Stimulated activated naive B cell treated with anti-CD40 and anti-IgM and Interleukin-4, amounts not matched to agents 10 μg/mL and 1 μg/mL and 100 μg/mL, for 72 hours (primary cell): Measurements from ENCODE around the gene MYOD1.
A peak's percentile ranks its signal among the peaks of the same experiment; 100 is the strongest.

ENCODE experiments used
- ATAC-seq, 2 donors: fragments of 150-1000 bp; cut with Tn5 transposase; replicated peaks; 2 replicates each; pipeline ENCODE4 v1.10.0; 2021; ENCODE audit warnings: moderate library complexity in 1 of 2
- DNase-seq: peaks from one replicate; pipeline ENCODE4 v3.0.0; 2021
- H3K27ac Mint-ChIP-seq: one replicate; pipeline ENCODE4 v1.8.0; 2022; ENCODE audit warnings: mild to moderate bottlenecking, mixed read lengths
- H3K27me3 Mint-ChIP-seq, 2 donors: one replicate each; pipeline ENCODE4 v1.8.0; 2022; ENCODE audit warnings: mixed read lengths in 2 of 2
- H3K36me3 Mint-ChIP-seq, 2 donors: one replicate each; pipeline ENCODE4 v1.8.0; 2022; ENCODE audit warnings: mixed read lengths in 2 of 2, mild to moderate bottlenecking in 1 of 2
- H3K4me1 Mint-ChIP-seq, 2 donors: one replicate each; pipeline ENCODE4 v1.8.0; 2022; ENCODE audit warnings: mixed read lengths in 2 of 2, mild to moderate bottlenecking in 1 of 2
- H3K4me3 Mint-ChIP-seq, 2 donors: one replicate each; pipeline ENCODE4 v1.8.0; 2022; ENCODE audit warnings: mild to moderate bottlenecking in 2 of 2, mixed read lengths in 2 of 2, moderate library complexity in 1 of 2
- H3K9me3 Mint-ChIP-seq, 2 donors: one replicate each; pipeline ENCODE4 v1.8.0; 2022; ENCODE audit warnings: mixed read lengths in 2 of 2, mild to moderate bottlenecking in 1 of 2

The MYOD1 gene

DNA sequence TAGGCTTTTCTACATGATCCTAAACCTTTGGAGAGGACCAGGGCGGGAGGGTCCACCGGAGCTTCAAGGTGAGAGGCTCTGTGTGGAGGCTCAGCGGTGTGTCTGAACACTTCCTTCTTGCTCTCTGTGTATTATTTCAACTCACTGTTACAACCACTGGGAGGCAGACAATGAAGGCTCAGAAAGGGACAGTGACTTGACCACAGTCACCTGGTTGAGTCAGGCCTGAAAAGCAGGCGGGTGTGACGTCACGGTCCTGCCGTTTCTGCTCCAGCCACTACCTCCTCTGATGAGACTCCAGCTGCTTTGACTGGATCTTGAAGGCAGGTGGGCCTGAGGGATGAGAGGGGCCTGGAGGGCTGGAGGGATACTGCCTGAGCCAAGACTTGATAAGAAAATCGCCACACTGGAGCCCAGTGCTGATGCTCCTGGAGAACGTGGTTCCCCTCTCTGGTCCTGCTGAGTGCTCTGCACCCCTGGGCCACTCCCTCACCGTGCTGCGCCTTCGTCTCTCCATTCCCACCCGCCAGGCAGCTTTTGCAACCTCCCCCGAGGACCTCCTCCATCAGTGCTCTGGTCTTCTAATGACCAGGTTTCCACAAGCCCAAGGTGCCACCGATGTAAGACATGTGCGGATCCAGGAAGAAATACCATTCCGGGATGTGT is 43.1 kb downstream of the MYOD1 start:
- no peaks in the 10 kb centered on the region for H3K4me1 Mint-ChIP-seq
- H3K27ac Mint-ChIP-seq = no peak overlapping the region
- no peaks in the 10 kb centered on the region for H3K9me3 Mint-ChIP-seq
- peaks cover 7 to 18% of the 10 kb centered on the region in 2 donors for H3K27me3 Mint-ChIP-seq
- no peak for DNase-seq
- no peak overlapping the region for H3K4me3 Mint-ChIP-seq
- peak; percentile 30 to 32 for ATAC-seq
- no peaks in the 10 kb centered on the region for H3K36me3 Mint-ChIP-seq

DNA sequence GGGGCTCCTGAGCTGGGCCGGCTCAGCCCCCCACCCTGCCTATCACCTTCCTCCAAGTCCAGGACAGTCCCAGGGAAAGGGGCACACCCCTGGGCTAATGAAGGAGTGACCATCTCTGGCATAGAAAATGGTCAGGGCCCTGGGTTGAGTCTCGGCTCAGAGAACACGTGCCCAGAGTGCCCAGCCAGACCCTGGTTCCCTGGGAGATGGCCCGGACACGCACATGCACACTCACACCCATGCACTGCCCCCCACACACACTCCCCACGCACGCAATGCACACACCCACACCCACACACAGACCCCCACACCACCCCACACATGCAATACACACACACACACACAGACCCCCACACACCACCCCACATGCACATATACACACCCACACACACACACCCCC is 43.9 kb downstream of the MYOD1 start:
- ATAC-seq (no peak), DNase-seq (no peak)
- H3K4me3 Mint-ChIP-seq = no peak overlapping the region
- no peaks in the 10 kb centered on the region for H3K36me3 Mint-ChIP-seq
- no peaks in the 10 kb centered on the region for H3K4me1 Mint-ChIP-seq
- H3K9me3 Mint-ChIP-seq = no peaks in the 10 kb centered on the region
- no peak overlapping the region for H3K27ac Mint-ChIP-seq
- H3K27me3 Mint-ChIP-seq = peaks cover 7 to 18% of the 10 kb centered on the region in 2 donors

DNA sequence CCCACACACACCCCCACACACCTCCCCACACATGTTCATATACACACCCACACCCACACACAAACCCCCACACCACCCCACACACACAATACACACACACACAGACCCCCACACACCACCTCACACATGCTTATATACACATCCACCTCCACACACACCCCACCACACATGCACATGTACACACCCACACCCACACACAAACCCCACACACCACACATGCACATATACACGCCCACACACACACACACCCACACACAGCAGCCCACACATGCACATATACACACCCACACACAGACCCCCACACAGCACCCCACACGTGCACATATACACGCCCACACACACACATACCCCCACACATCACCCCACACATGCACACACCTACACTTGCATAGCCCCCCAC is 44.3 kb downstream of the MYOD1 start:
- no peak overlapping the region for H3K4me3 Mint-ChIP-seq
- ATAC-seq = no peak
- DNase-seq = no peak
- H3K36me3 Mint-ChIP-seq = no peaks in the 10 kb centered on the region
- H3K27ac Mint-ChIP-seq = no peak overlapping the region
- H3K4me1 Mint-ChIP-seq = no peaks in the 10 kb centered on the region
- peaks cover 7 to 18% of the 10 kb centered on the region in 2 donors for H3K27me3 Mint-ChIP-seq
- no peaks in the 10 kb centered on the region for H3K9me3 Mint-ChIP-seq

DNA sequence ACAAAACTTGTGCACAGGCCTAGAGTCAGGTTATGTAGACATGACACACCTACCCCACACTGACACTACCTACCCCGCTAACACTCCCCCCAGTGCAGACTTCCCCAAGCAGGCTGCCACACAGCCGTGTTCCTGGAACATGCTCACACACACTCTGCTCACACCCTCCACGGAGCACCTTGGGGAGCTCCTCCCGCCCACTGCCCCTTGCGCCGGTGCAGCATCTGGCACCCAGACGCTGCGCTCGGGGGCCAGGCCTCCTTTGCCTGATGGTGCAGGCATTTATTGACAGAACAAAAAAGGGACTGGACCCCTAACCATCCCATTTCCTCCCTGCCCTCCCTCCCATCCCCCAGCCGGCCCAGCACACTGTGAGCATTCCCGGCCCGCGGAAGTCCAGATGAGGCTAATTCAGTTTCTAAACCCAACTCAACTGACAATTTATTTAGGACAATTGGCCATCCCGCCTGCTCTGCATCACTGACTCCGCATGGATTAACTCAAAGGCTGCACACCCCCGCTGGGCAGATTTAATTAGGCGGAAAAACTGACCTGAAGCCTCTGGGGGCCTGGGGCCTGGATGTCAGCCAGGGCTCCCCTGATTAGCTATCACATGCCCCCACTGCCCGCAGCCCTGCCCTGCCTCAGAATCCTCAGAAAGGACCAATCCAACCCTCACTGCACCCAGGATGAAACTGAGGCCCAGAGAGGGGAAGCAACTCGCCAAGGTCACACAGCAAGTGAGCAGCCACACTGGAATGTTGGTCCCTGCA is 45.3 kb downstream of the MYOD1 start:
- ATAC-seq (no peak), DNase-seq (no peak)
- no peaks in the 10 kb centered on the region for H3K9me3 Mint-ChIP-seq
- no peaks in the 10 kb centered on the region for H3K4me1 Mint-ChIP-seq
- no peak overlapping the region for H3K27ac Mint-ChIP-seq
- H3K27me3 Mint-ChIP-seq = peaks cover 7 to 18% of the 10 kb centered on the region in 2 donors
- H3K36me3 Mint-ChIP-seq = no peaks in the 10 kb centered on the region
- H3K4me3 Mint-ChIP-seq = no peak overlapping the region

DNA sequence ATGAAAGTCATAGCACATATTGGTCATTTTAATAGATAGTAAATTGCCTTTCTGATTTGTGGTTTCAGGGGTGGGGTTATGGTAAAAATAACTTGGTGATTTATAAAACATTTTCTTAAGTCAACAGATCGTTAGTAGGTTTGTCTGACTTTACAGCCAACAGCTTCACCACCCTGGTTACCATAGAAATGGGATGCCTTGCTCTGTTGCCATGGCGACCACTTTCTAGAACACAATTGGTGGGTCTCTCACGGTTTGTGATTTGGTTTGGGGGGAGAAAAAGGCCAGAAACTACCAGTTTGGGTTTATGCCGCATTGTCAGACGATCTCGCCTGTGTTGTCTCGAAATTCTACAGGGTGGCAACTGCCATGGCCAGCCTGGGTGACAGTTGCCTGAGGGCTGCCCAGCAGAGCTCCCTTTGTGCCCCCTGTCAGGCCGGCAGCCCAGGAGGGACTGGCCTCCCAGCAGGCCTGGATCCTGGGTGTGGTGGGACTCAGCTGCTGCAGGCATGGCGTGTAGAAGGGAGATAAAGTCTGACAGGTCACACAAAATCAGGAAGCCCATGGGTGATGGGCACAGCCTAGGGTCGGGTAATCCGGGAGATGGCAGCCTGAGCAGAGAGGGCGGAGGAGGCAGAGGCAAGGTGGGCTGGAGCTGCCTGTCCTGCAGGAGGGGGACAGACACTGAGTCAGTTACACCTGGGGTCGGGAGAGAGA is 46.1 kb downstream of the MYOD1 start:
- Mint-ChIP-seq H3K4me1 (no peaks in the 10 kb centered on the region), H3K4me3 (no peak overlapping the region), H3K27ac (no peak overlapping the region), H3K36me3 (no peaks in the 10 kb centered on the region), H3K27me3 (peaks cover 7 to 18% of the 10 kb centered on the region in 2 donors), H3K9me3 (no peaks in the 10 kb centered on the region)
- ATAC-seq (no peak), DNase-seq (no peak)

DNA sequence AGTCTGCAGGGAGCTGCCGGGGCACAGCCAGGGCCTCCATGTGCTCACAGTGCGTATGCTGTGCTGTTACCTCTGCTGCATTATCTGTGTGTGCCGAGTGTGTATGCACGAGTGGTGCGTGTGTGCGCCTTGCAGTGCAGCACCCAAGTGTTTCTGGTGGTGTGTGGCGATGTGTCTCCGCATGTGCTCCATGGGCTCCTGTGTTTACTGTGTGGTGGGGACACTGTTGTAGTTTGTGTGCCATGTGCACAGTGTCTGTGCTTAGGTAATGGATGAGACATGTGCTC is 46.6 kb downstream of the MYOD1 start:
- H3K36me3 Mint-ChIP-seq = no peaks in the 10 kb centered on the region
- peaks cover 7 to 18% of the 10 kb centered on the region in 2 donors for H3K27me3 Mint-ChIP-seq
- DNase-seq (no peak), ATAC-seq (no peak)
- no peak overlapping the region for H3K27ac Mint-ChIP-seq
- no peaks in the 10 kb centered on the region for H3K9me3 Mint-ChIP-seq
- no peaks in the 10 kb centered on the region for H3K4me1 Mint-ChIP-seq
- no peak overlapping the region for H3K4me3 Mint-ChIP-seq

DNA sequence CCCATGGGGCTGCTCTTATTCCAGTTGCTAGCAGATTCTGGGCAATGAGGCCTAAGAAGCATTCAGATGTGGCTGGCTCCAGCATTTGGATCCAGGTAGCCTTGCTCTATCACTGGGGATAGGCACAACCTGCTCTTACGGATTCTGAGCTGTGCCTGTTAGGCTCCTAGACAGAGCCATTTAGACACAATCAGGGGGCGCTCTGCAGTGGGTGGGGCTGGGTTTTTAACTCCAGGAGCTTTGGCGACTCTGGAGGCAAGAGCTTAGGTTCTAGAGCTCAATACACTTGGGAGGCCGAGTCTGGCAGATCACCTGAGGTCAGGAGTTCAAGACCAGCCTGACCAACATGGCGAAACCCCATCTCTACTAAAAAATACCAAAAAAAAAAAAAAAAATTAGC is 47.2 kb downstream of the MYOD1 start:
- no peak overlapping the region for H3K4me3 Mint-ChIP-seq
- DNase-seq (no peak), ATAC-seq (no peak)
- H3K27ac Mint-ChIP-seq = no peak overlapping the region
- H3K9me3 Mint-ChIP-seq = no peaks in the 10 kb centered on the region
- peaks cover 7 to 18% of the 10 kb centered on the region in 2 donors for H3K27me3 Mint-ChIP-seq
- no peaks in the 10 kb centered on the region for H3K4me1 Mint-ChIP-seq
- no peaks in the 10 kb centered on the region for H3K36me3 Mint-ChIP-seq

DNA sequence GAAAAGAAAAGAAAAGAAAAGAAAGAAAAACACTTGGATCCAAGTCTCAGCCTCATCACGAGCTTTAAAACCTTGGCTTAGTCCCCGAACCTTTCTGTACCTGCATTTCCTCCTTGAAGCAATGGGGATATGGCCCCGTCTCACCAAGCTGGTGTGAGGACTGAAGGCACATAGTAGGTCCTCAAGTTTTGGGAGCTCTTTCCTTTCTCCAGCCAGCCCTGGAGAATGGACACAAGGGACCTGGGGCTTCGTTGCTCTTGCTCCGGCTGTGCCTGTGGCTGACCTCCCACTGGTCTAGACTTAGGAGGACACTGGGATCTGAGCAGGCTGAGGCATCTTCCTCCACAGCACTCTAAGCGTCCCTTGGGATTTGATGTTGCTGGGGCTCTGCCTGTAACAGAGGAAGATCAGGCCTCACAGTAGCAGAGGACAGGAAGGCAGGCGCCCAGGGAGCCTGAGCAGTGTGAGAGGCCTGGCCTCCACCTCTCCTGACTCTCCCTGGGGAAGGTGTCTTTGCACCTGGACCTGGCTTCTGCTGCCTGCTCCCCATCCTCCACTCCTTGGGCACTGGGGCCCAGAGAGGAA is 48.0 kb downstream of the MYOD1 start:
- no peaks in the 10 kb centered on the region for H3K4me1 Mint-ChIP-seq
- DNase-seq = no peak

DNA sequence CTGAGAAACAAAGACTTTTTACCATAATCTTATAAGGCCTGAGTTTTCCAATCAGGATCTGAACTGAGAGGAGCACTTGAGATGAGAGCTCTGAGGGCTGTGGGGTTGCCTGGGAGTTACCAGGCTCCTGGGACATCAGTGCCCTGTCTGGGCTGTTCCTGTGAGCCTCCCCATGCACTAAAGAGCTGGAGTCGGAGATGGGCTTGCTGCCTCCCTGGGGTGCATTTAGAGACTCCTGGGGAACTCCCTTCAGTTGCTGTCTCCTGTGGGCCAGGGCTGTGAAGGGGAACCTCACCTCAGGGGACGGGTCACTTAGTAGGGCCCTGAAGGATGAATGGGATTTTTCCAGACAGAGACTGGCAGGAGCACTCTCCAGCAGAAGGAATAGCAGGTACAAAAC is 48.5 kb downstream of the MYOD1 start:
- Mint-ChIP-seq H3K4me1 (no peaks in the 10 kb centered on the region), H3K36me3 (no peaks in the 10 kb centered on the region), H3K27ac (no peak overlapping the region), H3K27me3 (peaks cover 7 to 13% of the 10 kb centered on the region in 2 donors), H3K9me3 (no peaks in the 10 kb centered on the region), H3K4me3 (no peak overlapping the region)
- no peak for ATAC-seq
- no peak for DNase-seq

More for the DNA sequence above, 48.0 kb downstream of the MYOD1 start:
- Mint-ChIP-seq H3K9me3 (no peaks in the 10 kb centered on the region), H3K27ac (no peak overlapping the region), H3K36me3 (no peaks in the 10 kb centered on the region), H3K27me3 (peaks cover 7 to 13% of the 10 kb centered on the region in 2 donors), H3K4me3 (no peak overlapping the region)
- peak; percentile 33 to 51 for ATAC-seq

DNA sequence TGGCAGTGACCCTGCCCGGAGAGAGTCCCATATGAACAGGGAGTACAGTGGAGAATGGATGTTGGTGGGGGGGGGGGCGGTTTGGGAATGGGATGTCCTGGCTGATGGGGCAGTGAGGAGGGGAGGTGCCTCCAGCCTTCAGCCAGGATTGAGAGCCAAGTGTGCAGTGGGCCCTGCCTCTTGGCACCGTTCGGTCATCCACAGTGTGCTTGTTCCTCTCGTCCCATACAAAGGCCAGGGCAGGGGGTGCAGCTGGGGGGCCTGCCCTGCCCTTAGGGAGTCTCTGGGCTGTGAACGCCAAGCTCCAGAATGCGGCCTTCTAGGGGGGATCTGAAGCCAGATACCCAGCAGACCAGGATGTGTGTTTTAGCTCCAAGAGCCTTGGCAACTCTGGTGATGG is 49.2 kb downstream of the MYOD1 start:
- Mint-ChIP-seq H3K9me3 (no peaks in the 10 kb centered on the region), H3K27me3 (peaks cover 7 to 13% of the 10 kb centered on the region in 2 donors), H3K4me3 (no peak overlapping the region), H3K36me3 (no peaks in the 10 kb centered on the region), H3K27ac (no peak overlapping the region), H3K4me1 (no peaks in the 10 kb centered on the region)
- DNase-seq (no peak), ATAC-seq (no peak)

DNA sequence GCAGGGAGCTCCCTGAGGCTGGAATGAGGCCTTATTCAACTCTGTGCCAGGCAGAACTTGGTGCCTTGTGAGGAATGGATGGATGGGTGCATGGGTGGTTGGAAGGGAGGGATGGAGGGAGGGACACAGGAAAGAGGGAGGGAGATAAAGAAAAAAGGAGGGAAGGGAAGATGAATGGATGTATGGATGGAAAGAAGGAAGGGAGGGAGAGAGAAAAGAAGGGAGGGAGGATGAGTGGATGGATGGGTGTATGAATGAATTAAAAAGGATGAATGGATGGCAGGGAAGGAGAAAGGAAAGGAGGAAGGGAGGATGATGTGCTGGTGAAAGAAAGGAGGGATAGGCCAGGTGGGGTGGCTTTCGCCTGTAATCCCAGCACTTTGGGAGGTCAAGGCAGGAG is 49.8 kb downstream of the MYOD1 start:
- ATAC-seq (no peak), DNase-seq (no peak)
- no peak overlapping the region for H3K4me3 Mint-ChIP-seq
- no peaks in the 10 kb centered on the region for H3K4me1 Mint-ChIP-seq
- H3K27ac Mint-ChIP-seq = peak overlapping the region; percentile 2
- no peaks in the 10 kb centered on the region for H3K9me3 Mint-ChIP-seq
- H3K27me3 Mint-ChIP-seq = peaks cover 2 to 9% of the 10 kb centered on the region in 2 donors
- no peaks in the 10 kb centered on the region for H3K36me3 Mint-ChIP-seq

DNA sequence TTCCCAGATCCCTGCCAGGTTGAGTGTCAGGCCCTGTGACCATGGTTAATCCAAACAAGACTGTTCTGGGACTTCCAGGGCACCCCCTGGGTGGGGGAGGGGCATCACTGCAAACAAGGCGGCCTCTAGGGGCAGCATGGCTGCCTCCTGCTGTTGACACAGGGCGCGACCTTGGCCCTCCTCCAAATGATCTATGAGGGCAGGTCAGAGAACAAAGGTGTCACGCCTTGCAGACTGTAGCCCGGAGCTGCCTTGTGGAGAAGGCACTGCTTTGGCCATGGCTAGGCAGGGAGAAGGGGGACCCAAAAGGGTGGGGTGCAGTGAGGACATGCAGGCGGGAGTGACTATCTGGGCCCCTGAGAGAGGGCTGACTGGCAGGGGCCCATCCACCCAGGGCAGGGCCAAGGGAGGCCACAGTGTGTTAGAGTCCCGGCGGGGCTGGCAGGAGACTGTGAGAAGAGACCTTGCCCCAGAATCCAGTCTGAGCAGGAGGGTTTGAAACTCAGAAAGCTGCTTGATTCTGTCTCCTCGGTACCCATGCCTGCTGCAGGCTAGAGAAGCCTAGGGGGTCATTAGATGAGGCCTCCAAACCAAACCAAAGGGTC is 50.8 kb downstream of the MYOD1 start:
- H3K9me3 Mint-ChIP-seq = no peaks in the 10 kb centered on the region
- no peaks in the 10 kb centered on the region for H3K36me3 Mint-ChIP-seq
- no peaks in the 10 kb centered on the region for H3K4me1 Mint-ChIP-seq
- no peak overlapping the region for H3K27ac Mint-ChIP-seq
- H3K4me3 Mint-ChIP-seq = no peak overlapping the region
- peak in 1 of 2 donors; percentile 20 for ATAC-seq
- no peak for DNase-seq
- peaks cover 0 to 8% of the 10 kb centered on the region in 2 donors for H3K27me3 Mint-ChIP-seq

DNA sequence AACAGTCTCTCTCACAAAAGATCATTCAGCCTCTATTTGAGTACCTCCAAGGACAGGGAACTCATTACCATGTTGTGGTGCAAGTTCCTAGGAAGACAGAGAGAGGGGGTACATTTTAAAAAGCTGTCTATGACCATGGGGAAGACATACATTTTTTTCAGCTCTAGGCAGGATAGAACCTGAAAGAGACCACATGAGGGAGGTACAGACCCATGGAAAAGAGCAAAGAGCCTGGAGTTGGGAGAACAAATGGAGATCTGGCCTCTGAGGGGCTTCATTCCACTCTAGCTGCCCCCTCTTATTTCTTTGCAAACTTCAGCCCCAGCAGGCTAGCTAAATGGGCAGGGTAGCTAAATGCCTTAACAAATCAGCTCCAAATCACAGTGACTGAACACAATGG is 51.5 kb downstream of the MYOD1 start:
- ATAC-seq (no peak), DNase-seq (no peak)
- Mint-ChIP-seq H3K36me3 (no peaks in the 10 kb centered on the region), H3K4me1 (no peaks in the 10 kb centered on the region), H3K27me3 (peaks cover 0 to 4% of the 10 kb centered on the region in 2 donors), H3K27ac (no peak overlapping the region), H3K9me3 (no peaks in the 10 kb centered on the region), H3K4me3 (no peak overlapping the region)

DNA sequence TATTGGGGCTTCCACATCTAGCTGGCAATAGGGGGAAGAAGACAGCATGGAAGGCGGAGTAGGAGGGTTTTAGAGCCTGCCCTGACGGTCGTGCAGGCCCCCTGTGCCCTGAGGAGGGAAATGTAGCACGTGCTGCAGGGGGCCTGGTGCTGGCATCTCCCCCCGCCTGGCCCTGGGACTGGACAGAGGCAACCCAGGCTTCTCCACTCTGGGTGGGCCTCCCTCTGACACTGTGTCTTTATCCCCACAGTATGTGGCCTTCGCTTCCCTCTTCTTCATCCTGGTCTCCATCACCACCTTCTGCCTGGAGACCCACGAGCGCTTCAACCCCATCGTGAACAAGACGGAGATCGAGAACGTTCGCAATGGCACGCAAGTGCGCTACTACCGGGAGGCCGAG is 52.0 kb downstream of the MYOD1 start:
- Mint-ChIP-seq H3K4me1 (no peaks in the 10 kb centered on the region), H3K27me3 (no peaks in the 10 kb centered on the region), H3K36me3 (no peaks in the 10 kb centered on the region), H3K27ac (no peak overlapping the region), H3K9me3 (no peaks in the 10 kb centered on the region), H3K4me3 (no peak overlapping the region)
- ATAC-seq (no peak), DNase-seq (no peak)
